ENCODE results near the gene SPOCK1.

DNA sequence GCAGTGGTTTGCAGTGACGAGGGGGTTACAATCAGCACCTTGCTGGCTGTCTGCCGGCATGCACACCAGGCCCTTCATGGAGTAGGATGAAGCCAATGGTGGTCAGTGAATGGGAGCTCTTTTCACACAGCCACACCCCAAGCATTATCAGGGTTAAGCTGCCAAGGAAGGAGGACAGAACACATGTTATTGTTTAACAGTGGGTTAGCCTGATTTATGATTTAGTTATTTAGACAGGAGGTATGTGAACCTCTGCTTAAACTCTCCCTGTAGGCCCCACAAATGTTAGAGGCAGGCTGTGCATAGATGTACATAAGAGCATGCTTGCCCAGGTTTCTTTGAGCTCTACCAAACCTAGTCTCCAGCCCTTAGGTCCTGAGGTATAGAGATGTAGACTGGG is 262.9 kb downstream of the SPOCK1 start:
- no peak for TF ChIP-seq EZH2 (IDR thresholded peaks at IDR 0.05; ENCODE audit: borderline replicate concordance, low read depth, low read length, poor library complexity, severe bottlenecking)
- TF ChIP-seq, protein P1, sequence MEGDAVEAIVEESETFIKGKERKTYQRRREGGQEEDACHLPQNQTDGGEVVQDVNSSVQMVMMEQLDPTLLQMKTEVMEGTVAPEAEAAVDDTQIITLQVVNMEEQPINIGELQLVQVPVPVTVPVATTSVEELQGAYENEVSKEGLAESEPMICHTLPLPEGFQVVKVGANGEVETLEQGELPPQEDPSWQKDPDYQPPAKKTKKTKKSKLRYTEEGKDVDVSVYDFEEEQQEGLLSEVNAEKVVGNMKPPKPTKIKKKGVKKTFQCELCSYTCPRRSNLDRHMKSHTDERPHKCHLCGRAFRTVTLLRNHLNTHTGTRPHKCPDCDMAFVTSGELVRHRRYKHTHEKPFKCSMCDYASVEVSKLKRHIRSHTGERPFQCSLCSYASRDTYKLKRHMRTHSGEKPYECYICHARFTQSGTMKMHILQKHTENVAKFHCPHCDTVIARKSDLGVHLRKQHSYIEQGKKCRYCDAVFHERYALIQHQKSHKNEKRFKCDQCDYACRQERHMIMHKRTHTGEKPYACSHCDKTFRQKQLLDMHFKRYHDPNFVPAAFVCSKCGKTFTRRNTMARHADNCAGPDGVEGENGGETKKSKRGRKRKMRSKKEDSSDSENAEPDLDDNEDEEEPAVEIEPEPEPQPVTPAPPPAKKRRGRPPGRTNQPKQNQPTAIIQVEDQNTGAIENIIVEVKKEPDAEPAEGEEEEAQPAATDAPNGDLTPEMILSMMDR (conservative IDR thresholded peaks at IDR 0.05; ENCODE audit: low read depth, low read length): no peak

All from A673 (cell line).